A549 treated with AZD2906 at 1 μM for 4 hours (cell line): ENCODE measurements around the gene GDPD5. TPM values are rescaled to one million over a fixed set of nuclear protein-coding genes. Genes with fewer than 3 reads are reported as not detected.

Source experiments
- total RNA-seq: library from RNA; stranded (reverse); fragments of 200-300 nt; extraction: Qiagen RNA extraction; gene quantifications from 5 replicates; pipeline ENCODE4 v1.2.3, GENCODE V29; 2022

GDPD5 gene
- total RNA-seq: 9.0 to 14.9 TPM (median 12.5 TPM) in 5 replicates

GRCh38 chr11:75525433-75526191, at the start of gene GDPD5:
Gene GDPD5, minus strand, starts transcription at chr11:75525941. Its CDS starts 48,206 bp downstream, at chr11:75477735.

GRCh38 chr11:75562048-75562835, 36.5 kb upstream of the GDPD5 start, which contains the start of gene SERPINH1:
Gene SERPINH1, plus strand, starts transcription at chr11:75562253. Its CDS starts 4,097 bp downstream, at chr11:75566350.

GRCh38 chr11:75432911-75433321, 92.8 kb downstream of the GDPD5 start, which contains the start of gene KLHL35:
Gene KLHL35, minus strand, starts transcription at chr11:75433203. Its CDS starts 2,574 bp downstream, at chr11:75430629.

GRCh38 chr11:75399344-75400145, 126.2 kb downstream of the GDPD5 start, which contains the start of gene RPS3:
Gene RPS3, plus strand, starts transcription at chr11:75399518. Its CDS starts 30 bp downstream, at chr11:75399548.

Other genes starting within 250 kb of the GDPD5 start
- gene ARRB1, start 174.3 kb downstream of the GDPD5 start, total RNA-seq: 14.2 to 23.7 TPM (median 19.2 TPM) in 5 replicates
- gene RPS3, start 126.4 kb downstream of the GDPD5 start, total RNA-seq: 3,322 to 4,554 TPM (median 3,419 TPM) in 5 replicates
- 0.75 to 1.4 TPM (median 1.3 TPM) in 5 replicates for gene KLHL35, start 92.7 kb downstream of the GDPD5 start, total RNA-seq
- gene SERPINH1, start 36.3 kb upstream of the GDPD5 start, total RNA-seq: 64.4 to 92.0 TPM (median 89.2 TPM) in 5 replicates
- 1.4 to 1.8 TPM (median 1.6 TPM) in 5 replicates for gene MAP6, start 143.1 kb upstream of the GDPD5 start, total RNA-seq
- gene MOGAT2, start 191.9 kb upstream of the GDPD5 start, total RNA-seq: not detected in 5 replicates
- 1.0 to 1.7 TPM (median 1.5 TPM) in 5 replicates for gene DGAT2, start 242.8 kb upstream of the GDPD5 start, total RNA-seq